Endothelial cell of umbilical vein (primary cell): ENCODE results near the gene GCAT. TPM values are rescaled to one million over a fixed set of nuclear protein-coding genes. Genes with fewer than 3 reads are reported as not detected.

Experiments
- BruUV-seq: library from RNA; stranded (reverse); fragments of 400-500 nt; replicated peaks from 2 replicates; lab custom pipeline; 2021; lab: Mats Ljungman, UMichigan
- CTCF ChIA-PET: fragments of 300-600, 350-600 bp; sonication (Branson Sonifier 250); formaldehyde crosslinking; loops from one replicate; lab custom pipeline; 2021; ENCODE audit warnings: antibody characterized with exemption, inconsistent platforms; lab: Charles Lee
- POLR2A ChIA-PET: fragments of 300-600, 350-600 bp; sonication (Branson Sonifier 250); formaldehyde crosslinking; loops from one replicate; lab custom pipeline; 2021; ENCODE audit warnings: antibody characterized with exemption, inconsistent platforms; lab: Charles Lee
- DNase-seq: peaks from one replicate; pipeline ENCODE4 v3.0.0-alpha.2; 2011; ENCODE audit warnings: low read depth, low spot score
- FAIRE-seq: peaks from 2 replicates; lab custom pipeline; 2011; peaks lifted over from hg19 to GRCh38; lab: Jason Lieb, UNC
- H2AFZ ChIP-seq: 2 replicates; pipeline ENCODE4 v1.6.0; 2012; ENCODE audit warnings: low read depth, low read length, control low read depth, inconsistent platforms
- H3K27ac ChIP-seq: 2 replicates; pipeline ENCODE4 v1.5.1; 2011; ENCODE audit warnings: low read depth, mild to moderate bottlenecking, control low read depth, low read length, moderate library complexity; ENCODE audit not compliant: insufficient read depth
- H3K27me3 ChIP-seq, 2 experiments: 2 replicates each; pipeline versions ENCODE4 v1.6.0 to v1.6.1; 2011; ENCODE audit warnings: low read length in 2 of 2, mixed read lengths in 1 of 2; ENCODE audit not compliant: control insufficient read depth in 2 of 2, insufficient read depth in 2 of 2
- H3K36me3 ChIP-seq, 2 experiments: 2 replicates in 1 of 2; 3 replicates in 1 of 2; pipeline ENCODE4 v1.5.1; 2011; ENCODE audit warnings: low read length in 2 of 2, mild to moderate bottlenecking in 1 of 2, moderate library complexity in 1 of 2; ENCODE audit not compliant: control insufficient read depth in 2 of 2, insufficient read depth in 2 of 2; ENCODE audit errors: extremely low read depth in 1 of 2
- H3K4me1 ChIP-seq: 3 replicates; pipeline ENCODE4 v1.5.1; 2011; ENCODE audit warnings: mild to moderate bottlenecking, low read length; ENCODE audit not compliant: control insufficient read depth, insufficient read depth; ENCODE audit errors: extremely low read depth
- H3K4me2 ChIP-seq: 2 replicates; pipeline ENCODE4 v1.6.1; 2011; ENCODE audit warnings: low read length, control low read depth, mixed read lengths; ENCODE audit not compliant: insufficient read depth
- H3K4me3 ChIP-seq, 3 experiments: fragments of 200-600 bp in 1 of 3; sonication (generic), shearing (Covaris generic) in 1 of 3; replicated peaks in 1 of 3; 2 replicates each; pipeline ENCODE4 v1.5.1; 2011 to 2016; ENCODE audit warnings: control low read depth in 3 of 3, low read length in 3 of 3, mild to moderate bottlenecking in 2 of 3, inconsistent platforms in 1 of 3, low read depth in 1 of 3, moderate library complexity in 1 of 3; ENCODE audit not compliant: insufficient read depth in 1 of 3
- H3K79me2 ChIP-seq: 2 replicates; pipeline ENCODE4 v1.6.0; 2012; ENCODE audit warnings: low read length, inconsistent platforms; ENCODE audit not compliant: control insufficient read depth, insufficient read depth
- H3K9ac ChIP-seq: replicated peaks from 2 replicates; pipeline ENCODE3; 2011; ENCODE audit warnings: low read length, control low read depth; ENCODE audit not compliant: insufficient read depth; ENCODE audit errors: extremely low read depth
- H3K9me1 ChIP-seq: replicated peaks from 3 replicates; pipeline ENCODE4 v1.6.0; 2011; ENCODE audit warnings: mild to moderate bottlenecking, low read length; ENCODE audit not compliant: control insufficient read depth, insufficient read depth; ENCODE audit errors: extremely low read depth
- H3K9me3 ChIP-seq: replicated peaks from 2 replicates; pipeline ENCODE4 v1.5.1; 2012; ENCODE audit warnings: low read length, inconsistent platforms; ENCODE audit not compliant: control insufficient read depth, insufficient read depth
- H4K20me1 ChIP-seq: replicated peaks from 2 replicates; pipeline ENCODE3; 2011; ENCODE audit warnings: mild to moderate bottlenecking, low read length; ENCODE audit not compliant: control insufficient read depth, insufficient read depth; ENCODE audit errors: extremely low read depth
- CTCF ChIP-seq, 2 donors: IDR thresholded peaks; 1 replicate in 1 of 2; 2 replicates in 1 of 2; pipeline ENCODE4 v1.5.1; 2011; ENCODE audit warnings: low read length in 2 of 2, mild to moderate bottlenecking in 2 of 2, moderate library complexity in 2 of 2, control low read depth in 1 of 2, inconsistent platforms in 1 of 2, low read depth in 1 of 2; ENCODE audit not compliant: insufficient read depth in 1 of 2; ENCODE audit errors: extremely low read depth in 1 of 2
- EZH2 ChIP-seq: IDR thresholded peaks from 2 replicates; pipeline ENCODE4 v1.6.1; 2012; ENCODE audit warnings: borderline replicate concordance, low read depth, mild to moderate bottlenecking, moderate library complexity, low read length, inconsistent platforms; ENCODE audit not compliant: severe bottlenecking
- FOS ChIP-seq: IDR thresholded peaks from 2 replicates; pipeline ENCODE4 v1.6.1; 2011; ENCODE audit warnings: mild to moderate bottlenecking, low read length, moderate library complexity, borderline replicate concordance; ENCODE audit not compliant: insufficient read depth
- GATA2 ChIP-seq: IDR thresholded peaks from 2 replicates; pipeline ENCODE4 v1.7.0; 2011; ENCODE audit warnings: low read depth, mild to moderate bottlenecking, moderate library complexity, mixed read lengths, low read length; ENCODE audit not compliant: insufficient read length, insufficient read depth
- JUN ChIP-seq: IDR thresholded peaks from 2 replicates; pipeline ENCODE4 v1.6.1; 2011; ENCODE audit warnings: borderline replicate concordance, low read depth; ENCODE audit not compliant: insufficient read length, insufficient read depth
- MAX ChIP-seq: IDR thresholded peaks from 2 replicates; pipeline ENCODE4 v1.6.1; 2011; ENCODE audit not compliant: insufficient read depth, insufficient read length
- MYC ChIP-seq: IDR thresholded peaks from one replicate; pipeline ENCODE4 v1.6.1; 2011; ENCODE audit warnings: mild to moderate bottlenecking, low read depth, low read length
- POLR2A ChIP-seq: IDR thresholded peaks from 2 replicates; pipeline ENCODE4 v1.6.1; 2012; ENCODE audit warnings: low read depth, mild to moderate bottlenecking, control low read depth, low read length
- POLR2AphosphoS5 ChIP-seq: IDR thresholded peaks from 2 replicates; pipeline ENCODE4 v1.6.1; 2012; ENCODE audit warnings: low read depth, mild to moderate bottlenecking, control low read depth, low read length, moderate library complexity; ENCODE audit not compliant: insufficient read depth
- dilution Hi-C: fragments of 300-500 bp; cut with MboI; formaldehyde crosslinking; loops from one replicate; pipeline ENCODE4 v1.15.0; 2019; ENCODE audit warnings: low sequenced_read_pairs; ENCODE audit not compliant: extremely low pct_ligation_motif_present
- intact Hi-C: fragments of 100-400 bp; cut with micrococcal nuclease; formaldehyde crosslinking; loops from one replicate; pipeline ENCODE4 v1.10.0; 2022
- polyA plus RNA-seq, 4 experiments: library from polyadenylated mRNA; depleted of rRNA in 3 of 4; stranded (reverse) in 3 of 4; unstranded in 1 of 4; fragments of >200 nt; gene quantifications; 2 replicates each; pipeline versions ENCODE4 v1.2.1 to v1.2.3, GENCODE V29; 2011 to 2012; ENCODE audit warnings: missing spikeins in 1 of 4
- total RNA-seq: library from RNA; stranded (reverse); gene quantifications from 2 replicates; pipeline ENCODE4 v1.2.3, GENCODE V29; 2021

The GCAT gene
- total and polyA plus RNA-seq, 2 donors (not counting 3 experiments of a cell fraction or from before 2014, with no cell fraction given): 19.7 TPM

GRCh38 chr22:37832022-37832857 lies 24.5 kb downstream of the GCAT start:
- Histone ChIP-seq H3K36me3 (peaks cover 7 to 36% of the 10 kb centered on the region in 2 experiments), H3K4me2 (no peak overlapping the region)
- no peak for FAIRE-seq

GRCh38 chr22:37842015-37842793 lies 34.5 kb downstream of the GCAT start:
- FAIRE-seq (peak; percentile 24), DNase-seq (no peak)
- Histone ChIP-seq H3K27ac (no peak overlapping the region), H3K9me1 (no peaks in the 10 kb centered on the region), H3K27me3 (no peaks in the 10 kb centered on the region), H4K20me1 (peaks cover 2% of the 10 kb centered on the region), H3K4me3 (no peak overlapping the region), H3K79me2 (peaks cover 18% of the 10 kb centered on the region), H2AFZ (no peak overlapping the region), H3K9ac (no peak overlapping the region), H3K9me3 (no peaks in the 10 kb centered on the region), H3K4me1 (peaks cover 7% of the 10 kb centered on the region), H3K4me2 (no peak overlapping the region), H3K36me3 (peaks cover 8 to 11% of the 10 kb centered on the region in 2 experiments)
- POLR2A ChIA-PET: interaction anchor here (0.6 kb wide), 1 partner anchor 162 kb away, joined by 3 read pairs; no protein-coding TSS in a partner anchor
- CTCF ChIA-PET: interaction anchor here (1.0 to 2.4 kb wide), 2 partner anchors 21 to 25 kb away, joined by 6 to 11 read pairs; no protein-coding TSS in a partner anchor
- dilution Hi-C loops: no loop called here
- intact Hi-C loops: no loop called here
- no TSS peak for BruUV-seq
- TF ChIP-seq JUN: no peak
- no peak for TF ChIP-seq MAX
- no peak for TF ChIP-seq POLR2A
- no peak for TF ChIP-seq CTCF (IDR thresholded peaks at IDR 0.05; ENCODE audit: extremely low read depth in 1 of 2, insufficient read depth in 1 of 2, low read depth in 1 of 2, low read length in 2 of 2)
- no peak for TF ChIP-seq GATA2
- TF ChIP-seq FOS: no peak
- no peak for TF ChIP-seq POLR2AphosphoS5
- TF ChIP-seq EZH2: no peak
- TF ChIP-seq MYC: no peak

More at GRCh38 chr22:37832022-37832857, 24.5 kb downstream of the GCAT start:
- dilution Hi-C loops: no loop called here
- Histone ChIP-seq H3K27ac (no peak overlapping the region), H3K9ac (no peak overlapping the region), H3K27me3 (no peaks in the 10 kb centered on the region), H3K4me3 (no peak overlapping the region), H3K4me1 (no peaks in the 10 kb centered on the region), H3K79me2 (no peaks in the 10 kb centered on the region), H2AFZ (no peak overlapping the region), H3K9me3 (no peaks in the 10 kb centered on the region), H3K9me1 (no peaks in the 10 kb centered on the region), H4K20me1 (no peaks in the 10 kb centered on the region)
- no peak for TF ChIP-seq MAX
- no peak for TF ChIP-seq GATA2
- TF ChIP-seq MYC: no peak
- POLR2A ChIA-PET: no interaction called here
- DNase-seq: no peak
- BruUV-seq: no TSS peak
- intact Hi-C loops: no loop called here
- CTCF ChIA-PET: interaction anchor here (1.7 to 3.8 kb wide), 2 partner anchors 14 to 31 kb away, joined by 4 to 22 read pairs; no protein-coding TSS in a partner anchor
